Naive thymus-derived CD4-positive, alpha-beta T cell (primary cell): ENCODE data around the gene MTRFR. TPM values are rescaled to one million over a fixed set of nuclear protein-coding genes. Genes with fewer than 3 reads are reported as not detected.

ENCODE experiments used
- polyA plus RNA-seq, 2 donors: library from polyadenylated mRNA; unstranded; fragments of 300-500 nt; fragmentation: Illumina TruSeq; gene quantifications; one replicate each; pipeline ENCODE4 v1.2.3, GENCODE V29; 2021
- total RNA-seq, 6 experiments: library from RNA in 5 of 6; stranded (reverse) in 5 of 6; gene quantifications; 1 replicate in 5 of 6; 2 replicates in 1 of 6; pipeline ENCODE4 v1.2.3 and lab custom pipeline; 2021 to 2026

MTRFR gene
- total and polyA plus RNA-seq, 7 experiments from 2014 or later: 26.8 to 60.3 (median 42.6) TPM

Other genes starting within 250 kb of the MTRFR start
- gene PITPNM2, start 82.3 kb upstream of the MTRFR start, total RNA-seq: 10 to 100 TPM; 22.2 to 65.3 (median 56.6) TPM
- gene PITPNM2, start 82.3 kb upstream of the MTRFR start, polyA plus RNA-seq: 1 to 10 TPM; 2.9 to 9.2 TPM
- gene MPHOSPH9, start 295 bp upstream of the MTRFR start, total RNA-seq: 100 to 1,000 TPM in 1 of 5 experiments, 10 to 100 TPM in 4; 71.0 to 102 (median 82.4) TPM
- gene MPHOSPH9, start 295 bp upstream of the MTRFR start, polyA plus RNA-seq: 10 to 100 TPM; 34.0 to 59.8 TPM
- 10 to 100 TPM in 2 of 5 experiments, 1 to 10 TPM in 3; 3.6 to 45.1 (median 5.0) TPM for gene CDK2AP1, start 38.4 kb downstream of the MTRFR start, total RNA-seq
- 1 to 10 TPM; 1.3 to 3.2 TPM for gene CDK2AP1, start 38.4 kb downstream of the MTRFR start, polyA plus RNA-seq
- 10 to 100 TPM; 30.1 to 49.9 (median 43.7) TPM for gene SBNO1, start 131.4 kb downstream of the MTRFR start, total RNA-seq
- 10 to 100 TPM; 31.6 to 34.0 TPM for gene SBNO1, start 131.4 kb downstream of the MTRFR start, polyA plus RNA-seq
- 10 to 100 TPM; 24.4 to 57.4 (median 28.3) TPM for gene KMT5A, start 150.7 kb downstream of the MTRFR start, total RNA-seq
- gene KMT5A, start 150.7 kb downstream of the MTRFR start, polyA plus RNA-seq: 1 to 10 TPM; 1.4 to 3.1 TPM
- 10 to 100 TPM in 1 of 5 experiments, 1 to 10 TPM in 4; 4.3 to 12.8 (median 5.6) TPM for gene RILPL2, start 203.2 kb downstream of the MTRFR start, total RNA-seq
- 1 to 10 TPM; 5.5 to 5.6 TPM for gene RILPL2, start 203.2 kb downstream of the MTRFR start, polyA plus RNA-seq
- gene SNRNP35, start 224.7 kb downstream of the MTRFR start, total RNA-seq: 10 to 100 TPM; 30.2 to 53.4 (median 35.8) TPM
- gene SNRNP35, start 224.7 kb downstream of the MTRFR start, polyA plus RNA-seq: 10 to 100 TPM; 24.2 to 35.1 TPM